ENCODE results near the gene SEPTIN3. TPM values are rescaled to one million over a fixed set of nuclear protein-coding genes. Genes with fewer than 3 reads are reported as not detected.

SEPTIN3 gene
- total RNA-seq, 4 donors from 2014 or later, result 0.13 to 1.2 (median 0.93) TPM; not detected in 1

DNA sequence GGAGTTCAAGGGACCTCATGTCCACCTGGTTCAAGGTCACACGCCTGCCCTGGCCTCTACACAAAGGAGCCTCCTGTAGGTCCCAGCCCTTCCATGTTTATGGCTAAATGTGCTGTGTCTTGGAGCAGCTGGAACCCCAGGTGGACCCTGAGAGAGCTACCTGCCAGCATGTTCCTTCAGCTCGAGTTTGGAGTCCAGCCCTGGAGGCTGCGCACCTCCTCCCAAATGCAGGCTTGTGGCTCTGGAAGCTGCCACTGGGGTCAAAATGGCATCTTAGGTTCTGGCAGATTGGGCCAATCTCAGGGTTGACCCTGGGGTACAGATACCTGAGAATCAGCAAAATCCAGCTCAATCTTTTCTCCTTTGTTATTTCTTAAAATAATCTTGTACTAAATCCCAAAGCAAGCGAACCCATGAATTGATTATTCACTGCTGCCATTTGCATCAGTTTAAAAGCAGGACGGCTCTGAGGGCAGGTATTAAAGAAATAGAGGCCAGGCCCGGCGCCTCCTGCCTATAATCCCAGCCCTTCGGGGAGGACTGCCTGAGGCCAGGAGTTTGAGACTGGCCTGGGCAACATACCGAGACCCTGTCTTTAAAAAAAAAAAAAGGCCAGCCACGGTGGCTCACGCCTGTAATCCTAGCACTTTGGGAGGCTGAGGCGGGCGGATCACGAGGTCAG is 45.5 kb upstream of the SEPTIN3 start:
- H3K27me3 ChIP-seq, result peaks cover 56% of the 10 kb centered on the region
- no peaks in the 10 kb centered on the region for H3K36me3 ChIP-seq
- no peaks in the 10 kb centered on the region for H3K9me3 ChIP-seq
- TF ChIP-seq POLR2AphosphoS5 (IDR thresholded peaks at IDR 0.05), result no peak
- no peak for TF ChIP-seq EP300 (IDR thresholded peaks at IDR 0.05)
- no peak for TF ChIP-seq POLR2A (IDR thresholded peaks at IDR 0.05)
- TF ChIP-seq, protein P1, sequence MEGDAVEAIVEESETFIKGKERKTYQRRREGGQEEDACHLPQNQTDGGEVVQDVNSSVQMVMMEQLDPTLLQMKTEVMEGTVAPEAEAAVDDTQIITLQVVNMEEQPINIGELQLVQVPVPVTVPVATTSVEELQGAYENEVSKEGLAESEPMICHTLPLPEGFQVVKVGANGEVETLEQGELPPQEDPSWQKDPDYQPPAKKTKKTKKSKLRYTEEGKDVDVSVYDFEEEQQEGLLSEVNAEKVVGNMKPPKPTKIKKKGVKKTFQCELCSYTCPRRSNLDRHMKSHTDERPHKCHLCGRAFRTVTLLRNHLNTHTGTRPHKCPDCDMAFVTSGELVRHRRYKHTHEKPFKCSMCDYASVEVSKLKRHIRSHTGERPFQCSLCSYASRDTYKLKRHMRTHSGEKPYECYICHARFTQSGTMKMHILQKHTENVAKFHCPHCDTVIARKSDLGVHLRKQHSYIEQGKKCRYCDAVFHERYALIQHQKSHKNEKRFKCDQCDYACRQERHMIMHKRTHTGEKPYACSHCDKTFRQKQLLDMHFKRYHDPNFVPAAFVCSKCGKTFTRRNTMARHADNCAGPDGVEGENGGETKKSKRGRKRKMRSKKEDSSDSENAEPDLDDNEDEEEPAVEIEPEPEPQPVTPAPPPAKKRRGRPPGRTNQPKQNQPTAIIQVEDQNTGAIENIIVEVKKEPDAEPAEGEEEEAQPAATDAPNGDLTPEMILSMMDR (IDR thresholded peaks at IDR 0.05), result no peak
- H3K4me1 ChIP-seq, result peaks cover 0 to 30% (median 23%) of the 10 kb centered on the region in 3 donors
- H3K27ac ChIP-seq, result no peak overlapping the region
- no peak for ATAC-seq
- 91 to 93% methylated on average over 9 to 10 of the region's 14 CpGs for WGBS, 2 donors (ENCODE audit: low coverage in 1 of 2)
- H3K4me3 ChIP-seq, result no peak overlapping the region

DNA sequence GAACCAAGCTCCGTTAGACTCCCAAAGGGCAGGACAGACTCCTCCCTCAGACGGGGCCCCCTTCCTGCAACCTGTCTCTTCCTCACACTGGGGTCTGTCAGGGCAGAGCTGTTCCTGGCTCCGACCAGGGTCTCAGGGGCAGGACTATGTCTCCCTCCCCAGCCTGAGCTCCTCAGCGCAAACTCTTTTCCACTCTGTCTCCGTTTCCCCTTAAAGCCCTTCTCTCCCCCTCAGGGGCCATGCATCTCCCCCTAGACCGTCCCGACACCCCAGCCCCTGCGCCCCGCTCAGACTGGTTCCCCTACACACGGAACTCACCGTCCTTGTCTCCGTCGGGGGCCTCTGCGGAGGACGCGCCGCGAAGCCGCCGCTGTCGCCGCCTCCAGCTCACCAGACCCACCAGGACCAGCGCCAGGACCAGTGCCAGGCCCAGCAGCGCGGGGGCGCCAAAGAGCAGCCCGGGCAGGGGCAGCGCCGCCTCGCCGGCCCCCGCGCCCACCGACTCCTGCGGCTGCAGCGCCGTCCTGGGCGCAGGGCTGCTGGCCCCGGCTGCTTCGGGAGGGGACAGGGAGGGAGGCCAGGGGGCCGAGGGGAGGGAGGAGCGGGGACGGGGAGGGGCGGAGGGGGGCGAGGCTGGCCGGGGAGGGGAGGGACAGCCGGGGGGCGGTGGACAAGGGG is 43.3 kb upstream of the SEPTIN3 start:
- Histone ChIP-seq H3K4me3 (peak overlapping the region; percentile 5 to 51), H3K27ac (no peak overlapping the region), H3K9me3 (no peaks in the 10 kb centered on the region), H3K36me3 (no peaks in the 10 kb centered on the region), H3K4me1 (peaks cover 0 to 14% (median 10%) of the 10 kb centered on the region in 3 donors), H3K27me3 (peaks cover 38% of the 10 kb centered on the region)
- WGBS, 2 donors (ENCODE audit: low coverage in 1 of 2), result 27% methylated on average over 3 of the region's 48 CpGs; no CpG with 5 or more reads in 1 of the 2 donors
- peak; percentile 81 for ATAC-seq
- TF ChIP-seq, protein P1 (IDR thresholded peaks at IDR 0.05), result peak in 3 of 4 experiments; percentile 47 to 79 (median 71)
- TF ChIP-seq POLR2A (IDR thresholded peaks at IDR 0.05) (no peak), EP300 (IDR thresholded peaks at IDR 0.05) (no peak), POLR2AphosphoS5 (IDR thresholded peaks at IDR 0.05) (no peak)

DNA sequence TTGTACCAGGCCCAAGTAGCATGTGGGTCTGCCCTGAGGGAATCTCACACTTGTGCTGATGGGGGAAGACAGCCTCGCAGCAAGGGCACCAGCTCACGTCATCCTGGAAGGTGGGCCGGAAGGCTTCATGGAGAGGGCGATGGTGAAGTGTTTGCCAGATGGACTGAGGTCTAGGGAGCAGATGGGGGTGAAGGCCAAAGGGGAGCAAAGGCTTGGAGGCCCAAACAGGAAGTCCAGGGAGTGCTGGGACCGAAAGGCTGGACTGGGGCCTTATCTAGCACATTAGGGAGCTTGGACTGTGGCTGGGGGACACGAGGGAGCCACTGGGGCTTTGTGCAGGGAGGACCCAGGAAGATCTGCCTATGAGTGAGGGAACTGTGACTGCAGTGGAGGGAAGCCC is 41.4 kb upstream of the SEPTIN3 start:
- Histone ChIP-seq H3K9me3 (no peaks in the 10 kb centered on the region), H3K36me3 (no peaks in the 10 kb centered on the region), H3K4me3 (no peak overlapping the region), H3K27me3 (peaks cover 38% of the 10 kb centered on the region), H3K4me1 (peaks cover 0 to 14% (median 10%) of the 10 kb centered on the region in 3 donors), H3K27ac (no peak overlapping the region)
- TF ChIP-seq, protein P1 (IDR thresholded peaks at IDR 0.05), result no peak
- TF ChIP-seq POLR2AphosphoS5 (IDR thresholded peaks at IDR 0.05), result no peak
- 80% methylated on average over 1 of the region's 6 CpGs; no CpG with 5 or more reads in 1 of the 2 donors for WGBS, 2 donors (ENCODE audit: low coverage in 1 of 2)
- no peak for ATAC-seq

DNA sequence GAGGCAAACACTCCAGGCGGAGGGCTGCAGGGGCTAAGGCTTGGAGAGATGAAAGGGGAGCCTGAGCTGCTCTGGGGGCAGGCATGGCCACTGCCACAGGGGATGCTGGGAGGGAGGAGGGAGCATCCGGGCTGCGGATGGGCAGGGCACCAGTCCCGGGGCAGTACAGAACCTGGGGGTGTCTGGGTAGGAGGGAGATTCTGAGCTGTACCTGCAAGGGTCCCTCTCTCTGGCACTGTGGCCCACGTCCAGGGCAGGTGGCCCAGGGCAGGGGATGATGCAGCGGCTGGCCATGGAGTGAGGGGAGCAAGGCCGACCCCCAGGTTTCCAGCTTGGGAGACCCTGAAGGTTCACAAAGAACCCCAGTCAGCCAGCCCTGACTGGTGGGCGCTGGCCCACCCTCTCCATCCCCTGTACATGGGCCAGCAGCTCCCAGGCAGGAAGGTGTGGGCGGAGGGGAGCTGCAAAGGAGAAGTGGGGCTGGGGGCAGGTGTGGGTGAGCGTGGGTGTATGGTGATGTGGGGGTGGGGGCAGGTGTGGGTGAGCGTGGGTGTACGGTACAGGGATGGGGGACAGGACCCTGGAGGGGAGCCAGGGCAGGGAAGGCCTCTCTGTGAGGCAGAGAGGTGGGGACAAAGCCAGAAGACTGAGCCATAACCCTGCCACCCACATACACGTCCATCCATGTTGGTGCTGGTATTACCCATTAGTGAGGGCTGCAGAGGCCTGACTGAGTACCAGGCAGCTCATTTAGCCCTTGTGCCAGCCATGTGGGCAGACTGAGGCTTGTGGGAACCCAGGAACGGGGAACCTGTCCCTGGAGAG is 40.4 kb upstream of the SEPTIN3 start:
- TF ChIP-seq, protein P1 (IDR thresholded peaks at IDR 0.05), result no peak
- TF ChIP-seq POLR2A (IDR thresholded peaks at IDR 0.05) (no peak), POLR2AphosphoS5 (IDR thresholded peaks at IDR 0.05) (no peak), EP300 (IDR thresholded peaks at IDR 0.05) (no peak)
- Histone ChIP-seq H3K36me3 (no peaks in the 10 kb centered on the region), H3K4me1 (peaks cover 0 to 14% (median 10%) of the 10 kb centered on the region in 3 donors), H3K27me3 (peaks cover 38% of the 10 kb centered on the region), H3K9me3 (no peaks in the 10 kb centered on the region), H3K27ac (no peak overlapping the region), H3K4me3 (no peak overlapping the region)
- no peak for ATAC-seq
- WGBS, 2 donors (ENCODE audit: low coverage in 1 of 2), result 65 to 87% methylated on average over 3 to 8 of the region's 14 CpGs

All from gastroesophageal sphincter (tissue), 4 donors.